ENCODE data around the gene OR2L8. TPM values are rescaled to one million over a fixed set of nuclear protein-coding genes. Genes with fewer than 3 reads are reported as not detected.

The OR2L8 gene
- total and polyA plus RNA-seq, 9 of the 15 experiments (the other 6 are each of a cell fraction or from before 2014, with no cell fraction given) = not detected

DNA sequence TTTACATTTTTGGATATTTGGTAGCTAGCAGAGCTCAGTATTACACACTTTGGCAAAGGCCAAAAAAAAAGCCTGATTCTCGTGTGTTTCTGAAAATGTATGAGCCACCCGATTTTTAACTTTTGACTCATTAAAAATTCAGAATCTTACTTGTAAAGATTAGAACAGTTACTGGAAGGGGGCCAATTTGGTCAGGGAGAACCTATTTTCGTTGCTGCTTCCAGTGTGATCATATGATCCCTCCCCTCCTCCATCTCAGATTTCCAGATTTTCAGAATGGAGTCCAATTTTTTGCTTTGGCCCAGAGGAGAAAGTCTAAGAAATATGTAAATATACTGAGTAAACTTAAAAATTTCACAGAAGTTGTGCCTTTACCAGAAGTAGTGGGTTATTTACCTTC, 13.1 kb downstream of the OR2L8 start:
- H3K9ac ChIP-seq (ENCODE audit: insufficient read depth in 1 of 2, low read depth in 2 of 2, low read length in 2 of 2) = no peak overlapping the region
- H3K27me3 ChIP-seq (ENCODE audit: control insufficient read depth in 2 of 2, insufficient read depth in 2 of 2, low read length in 2 of 2) = no peaks in the 10 kb centered on the region
- no peaks in the 10 kb centered on the region for H3K79me2 ChIP-seq (ENCODE audit: control insufficient read depth, insufficient read depth, low read length)
- H3K9me1 ChIP-seq (ENCODE audit: control insufficient read depth, insufficient read depth, low read length) = no peaks in the 10 kb centered on the region
- no peaks in the 10 kb centered on the region for H3K4me1 ChIP-seq (replicated peaks in 1 of 2; ENCODE audit: control insufficient read depth in 2 of 2, insufficient read depth in 2 of 2, low read length in 2 of 2)
- no peak overlapping the region for H2AFZ ChIP-seq (ENCODE audit: low read depth, low read length)
- BruUV-seq (replicated peaks) = no TSS peak
- WGBS (ENCODE audit: insufficient coverage, low coverage, missing lambda C conversion rate) = 2% methylated on average over 3 of the region's 3 CpGs
- in situ Hi-C loops (cut with MboI) (no loop called here), intact Hi-C loops (cut with micrococcal nuclease) (no loop called here)
- ChIA-PET POLR2A (no interaction called here), CTCF (ENCODE audit: low intra/inter-chr PET ratio) (no interaction called here)
- H3K4me2 ChIP-seq (ENCODE audit: insufficient read depth, low read length) = no peak overlapping the region
- ATAC-seq (no peak), DNase-seq (ENCODE audit: extremely low read depth in 1 of 4, low spot score in 3 of 4) (no peak), FAIRE-seq (no peak)
- H3K36me3 ChIP-seq (ENCODE audit: control insufficient read depth, insufficient read depth, low read length) = no peaks in the 10 kb centered on the region
- no peak overlapping the region for H3K4me3 ChIP-seq
- 0 out of 2 replicates have a peak, but pooled peaks cover 7% of the 10 kb centered on the region for H3K9me3 ChIP-seq (replicated peaks; ENCODE audit: control insufficient read depth, insufficient read depth, low read depth, low read length)
- no peaks in the 10 kb centered on the region for H4K20me1 ChIP-seq (replicated peaks; ENCODE audit: control insufficient read depth, insufficient read depth, low read length)
- no peak overlapping the region for H3K27ac ChIP-seq (ENCODE audit: extremely low read depth, low read depth, low read length)
- TF ChIP-seq ESRRB (CRISPR knock-in tag; IDR thresholded peaks at IDR 0.05; ENCODE audit: borderline replicate concordance) (no peak), HOXB6 (CRISPR knock-in tag; IDR thresholded peaks at IDR 0.05; ENCODE audit: borderline replicate concordance) (no peak), EHMT2 (IDR thresholded peaks at IDR 0.05) (no peak), L3MBTL2 (IDR thresholded peaks at IDR 0.05) (no peak), ZZZ3 (IDR thresholded peaks at IDR 0.05) (no peak), JUND (IDR thresholded peaks at IDR 0.05; ENCODE audit: borderline replicate concordance, low read depth, low read length) (no peak), JUND (tag; IDR thresholded peaks at IDR 0.05; ENCODE audit: borderline replicate concordance, low read depth, low read length) (no peak), ZBTB7A (IDR thresholded peaks at IDR 0.05; ENCODE audit: borderline replicate concordance, control insufficient read depth, low read depth, low read length) (no peak), WHSC1 (IDR thresholded peaks at IDR 0.05; ENCODE audit: low read length) (no peak), CAMTA2 (CRISPR knock-in tag; conservative IDR thresholded peaks at IDR 0.05) (no peak)
- TF ChIP-seq, protein P1, sequence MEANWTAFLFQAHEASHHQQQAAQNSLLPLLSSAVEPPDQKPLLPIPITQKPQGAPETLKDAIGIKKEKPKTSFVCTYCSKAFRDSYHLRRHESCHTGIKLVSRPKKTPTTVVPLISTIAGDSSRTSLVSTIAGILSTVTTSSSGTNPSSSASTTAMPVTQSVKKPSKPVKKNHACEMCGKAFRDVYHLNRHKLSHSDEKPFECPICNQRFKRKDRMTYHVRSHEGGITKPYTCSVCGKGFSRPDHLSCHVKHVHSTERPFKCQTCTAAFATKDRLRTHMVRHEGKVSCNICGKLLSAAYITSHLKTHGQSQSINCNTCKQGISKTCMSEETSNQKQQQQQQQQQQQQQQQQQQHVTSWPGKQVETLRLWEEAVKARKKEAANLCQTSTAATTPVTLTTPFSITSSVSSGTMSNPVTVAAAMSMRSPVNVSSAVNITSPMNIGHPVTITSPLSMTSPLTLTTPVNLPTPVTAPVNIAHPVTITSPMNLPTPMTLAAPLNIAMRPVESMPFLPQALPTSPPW (CRISPR knock-in tag; IDR thresholded peaks at IDR 0.05) = no peak
- TF ChIP-seq, protein P2, sequence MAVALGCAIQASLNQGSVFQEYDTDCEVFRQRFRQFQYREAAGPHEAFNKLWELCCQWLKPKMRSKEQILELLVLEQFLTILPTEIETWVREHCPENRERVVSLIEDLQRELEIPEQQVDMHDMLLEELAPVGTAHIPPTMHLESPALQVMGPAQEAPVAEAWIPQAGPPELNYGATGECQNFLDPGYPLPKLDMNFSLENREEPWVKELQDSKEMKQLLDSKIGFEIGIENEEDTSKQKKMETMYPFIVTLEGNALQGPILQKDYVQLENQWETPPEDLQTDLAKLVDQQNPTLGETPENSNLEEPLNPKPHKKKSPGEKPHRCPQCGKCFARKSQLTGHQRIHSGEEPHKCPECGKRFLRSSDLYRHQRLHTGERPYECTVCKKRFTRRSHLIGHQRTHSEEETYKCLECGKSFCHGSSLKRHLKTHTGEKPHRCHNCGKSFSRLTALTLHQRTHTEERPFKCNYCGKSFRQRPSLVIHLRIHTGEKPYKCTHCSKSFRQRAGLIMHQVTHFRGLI (CRISPR knock-in tag; IDR thresholded peaks at IDR 0.05) = no peak
- TF ChIP-seq, protein P3, sequence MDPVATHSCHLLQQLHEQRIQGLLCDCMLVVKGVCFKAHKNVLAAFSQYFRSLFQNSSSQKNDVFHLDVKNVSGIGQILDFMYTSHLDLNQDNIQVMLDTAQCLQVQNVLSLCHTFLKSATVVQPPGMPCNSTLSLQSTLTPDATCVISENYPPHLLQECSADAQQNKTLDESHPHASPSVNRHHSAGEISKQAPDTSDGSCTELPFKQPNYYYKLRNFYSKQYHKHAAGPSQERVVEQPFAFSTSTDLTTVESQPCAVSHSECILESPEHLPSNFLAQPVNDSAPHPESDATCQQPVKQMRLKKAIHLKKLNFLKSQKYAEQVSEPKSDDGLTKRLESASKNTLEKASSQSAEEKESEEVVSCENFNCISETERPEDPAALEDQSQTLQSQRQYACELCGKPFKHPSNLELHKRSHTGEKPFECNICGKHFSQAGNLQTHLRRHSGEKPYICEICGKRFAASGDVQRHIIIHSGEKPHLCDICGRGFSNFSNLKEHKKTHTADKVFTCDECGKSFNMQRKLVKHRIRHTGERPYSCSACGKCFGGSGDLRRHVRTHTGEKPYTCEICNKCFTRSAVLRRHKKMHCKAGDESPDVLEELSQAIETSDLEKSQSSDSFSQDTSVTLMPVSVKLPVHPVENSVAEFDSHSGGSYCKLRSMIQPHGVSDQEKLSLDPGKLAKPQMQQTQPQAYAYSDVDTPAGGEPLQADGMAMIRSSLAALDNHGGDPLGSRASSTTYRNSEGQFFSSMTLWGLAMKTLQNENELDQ (CRISPR knock-in tag; IDR thresholded peaks at IDR 0.05; ENCODE audit: borderline replicate concordance) = no peak
- TF ChIP-seq, protein P4, sequence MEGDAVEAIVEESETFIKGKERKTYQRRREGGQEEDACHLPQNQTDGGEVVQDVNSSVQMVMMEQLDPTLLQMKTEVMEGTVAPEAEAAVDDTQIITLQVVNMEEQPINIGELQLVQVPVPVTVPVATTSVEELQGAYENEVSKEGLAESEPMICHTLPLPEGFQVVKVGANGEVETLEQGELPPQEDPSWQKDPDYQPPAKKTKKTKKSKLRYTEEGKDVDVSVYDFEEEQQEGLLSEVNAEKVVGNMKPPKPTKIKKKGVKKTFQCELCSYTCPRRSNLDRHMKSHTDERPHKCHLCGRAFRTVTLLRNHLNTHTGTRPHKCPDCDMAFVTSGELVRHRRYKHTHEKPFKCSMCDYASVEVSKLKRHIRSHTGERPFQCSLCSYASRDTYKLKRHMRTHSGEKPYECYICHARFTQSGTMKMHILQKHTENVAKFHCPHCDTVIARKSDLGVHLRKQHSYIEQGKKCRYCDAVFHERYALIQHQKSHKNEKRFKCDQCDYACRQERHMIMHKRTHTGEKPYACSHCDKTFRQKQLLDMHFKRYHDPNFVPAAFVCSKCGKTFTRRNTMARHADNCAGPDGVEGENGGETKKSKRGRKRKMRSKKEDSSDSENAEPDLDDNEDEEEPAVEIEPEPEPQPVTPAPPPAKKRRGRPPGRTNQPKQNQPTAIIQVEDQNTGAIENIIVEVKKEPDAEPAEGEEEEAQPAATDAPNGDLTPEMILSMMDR (IDR thresholded peaks at IDR 0.05 in 2 of 3, conservative IDR thresholded peaks at IDR 0.05 in 1 of 3; ENCODE audit: insufficient read depth in 2 of 3, low read depth in 1 of 3, low read length in 3 of 3) = no peak
- TF ChIP-seq, protein P5, sequence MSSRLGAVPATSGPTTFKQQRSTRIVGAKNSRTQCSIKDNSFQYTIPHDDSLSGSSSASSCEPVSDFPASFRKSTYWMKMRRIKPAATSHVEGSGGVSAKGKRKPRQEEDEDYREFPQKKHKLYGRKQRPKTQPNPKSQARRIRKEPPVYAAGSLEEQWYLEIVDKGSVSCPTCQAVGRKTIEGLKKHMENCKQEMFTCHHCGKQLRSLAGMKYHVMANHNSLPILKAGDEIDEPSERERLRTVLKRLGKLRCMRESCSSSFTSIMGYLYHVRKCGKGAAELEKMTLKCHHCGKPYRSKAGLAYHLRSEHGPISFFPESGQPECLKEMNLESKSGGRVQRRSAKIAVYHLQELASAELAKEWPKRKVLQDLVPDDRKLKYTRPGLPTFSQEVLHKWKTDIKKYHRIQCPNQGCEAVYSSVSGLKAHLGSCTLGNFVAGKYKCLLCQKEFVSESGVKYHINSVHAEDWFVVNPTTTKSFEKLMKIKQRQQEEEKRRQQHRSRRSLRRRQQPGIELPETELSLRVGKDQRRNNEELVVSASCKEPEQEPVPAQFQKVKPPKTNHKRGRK (tag; IDR thresholded peaks at IDR 0.05) = no peak

Measured in K562 (cell line).